Endothelial cell of umbilical vein (primary cell): ENCODE data around the gene GSPT1. TPM values are rescaled to one million over a fixed set of nuclear protein-coding genes. Genes with fewer than 3 reads are reported as not detected.

Source experiments
- BruUV-seq: library from RNA; stranded (reverse); fragments of 400-500 nt; replicated peaks from 2 replicates; lab custom pipeline; 2021; lab: Mats Ljungman, UMichigan
- CTCF ChIA-PET: fragments of 300-600, 350-600 bp; sonication (Branson Sonifier 250); formaldehyde crosslinking; loops from one replicate; lab custom pipeline; 2021; ENCODE audit warnings: antibody characterized with exemption, inconsistent platforms; lab: Charles Lee
- POLR2A ChIA-PET: fragments of 300-600, 350-600 bp; sonication (Branson Sonifier 250); formaldehyde crosslinking; loops from one replicate; lab custom pipeline; 2021; ENCODE audit warnings: antibody characterized with exemption, inconsistent platforms; lab: Charles Lee
- DNase-seq: peaks from one replicate; pipeline ENCODE4 v3.0.0-alpha.2; 2011; ENCODE audit warnings: low read depth, low spot score
- FAIRE-seq: peaks from 2 replicates; lab custom pipeline; 2011; peaks lifted over from hg19 to GRCh38; lab: Jason Lieb, UNC
- H2AFZ ChIP-seq: 2 replicates; pipeline ENCODE4 v1.6.0; 2012; ENCODE audit warnings: low read depth, low read length, control low read depth, inconsistent platforms
- H3K27ac ChIP-seq: 2 replicates; pipeline ENCODE4 v1.5.1; 2011; ENCODE audit warnings: low read depth, mild to moderate bottlenecking, control low read depth, low read length, moderate library complexity; ENCODE audit not compliant: insufficient read depth
- H3K27me3 ChIP-seq, 2 experiments: 2 replicates each; pipeline versions ENCODE4 v1.6.0 to v1.6.1; 2011; ENCODE audit warnings: low read length in 2 of 2, mixed read lengths in 1 of 2; ENCODE audit not compliant: control insufficient read depth in 2 of 2, insufficient read depth in 2 of 2
- H3K36me3 ChIP-seq, 2 experiments: 2 replicates in 1 of 2; 3 replicates in 1 of 2; pipeline ENCODE4 v1.5.1; 2011; ENCODE audit warnings: low read length in 2 of 2, mild to moderate bottlenecking in 1 of 2, moderate library complexity in 1 of 2; ENCODE audit not compliant: control insufficient read depth in 2 of 2, insufficient read depth in 2 of 2; ENCODE audit errors: extremely low read depth in 1 of 2
- H3K4me1 ChIP-seq: 3 replicates; pipeline ENCODE4 v1.5.1; 2011; ENCODE audit warnings: mild to moderate bottlenecking, low read length; ENCODE audit not compliant: control insufficient read depth, insufficient read depth; ENCODE audit errors: extremely low read depth
- H3K4me2 ChIP-seq: 2 replicates; pipeline ENCODE4 v1.6.1; 2011; ENCODE audit warnings: low read length, control low read depth, mixed read lengths; ENCODE audit not compliant: insufficient read depth
- H3K4me3 ChIP-seq, 3 experiments: fragments of 200-600 bp in 1 of 3; sonication (generic), shearing (Covaris generic) in 1 of 3; replicated peaks in 1 of 3; 2 replicates each; pipeline ENCODE4 v1.5.1; 2011 to 2016; ENCODE audit warnings: control low read depth in 3 of 3, low read length in 3 of 3, mild to moderate bottlenecking in 2 of 3, inconsistent platforms in 1 of 3, low read depth in 1 of 3, moderate library complexity in 1 of 3; ENCODE audit not compliant: insufficient read depth in 1 of 3
- H3K79me2 ChIP-seq: 2 replicates; pipeline ENCODE4 v1.6.0; 2012; ENCODE audit warnings: low read length, inconsistent platforms; ENCODE audit not compliant: control insufficient read depth, insufficient read depth
- H3K9ac ChIP-seq: replicated peaks from 2 replicates; pipeline ENCODE3; 2011; ENCODE audit warnings: low read length, control low read depth; ENCODE audit not compliant: insufficient read depth; ENCODE audit errors: extremely low read depth
- H3K9me1 ChIP-seq: replicated peaks from 3 replicates; pipeline ENCODE4 v1.6.0; 2011; ENCODE audit warnings: mild to moderate bottlenecking, low read length; ENCODE audit not compliant: control insufficient read depth, insufficient read depth; ENCODE audit errors: extremely low read depth
- H3K9me3 ChIP-seq: replicated peaks from 2 replicates; pipeline ENCODE4 v1.5.1; 2012; ENCODE audit warnings: low read length, inconsistent platforms; ENCODE audit not compliant: control insufficient read depth, insufficient read depth
- H4K20me1 ChIP-seq: replicated peaks from 2 replicates; pipeline ENCODE3; 2011; ENCODE audit warnings: mild to moderate bottlenecking, low read length; ENCODE audit not compliant: control insufficient read depth, insufficient read depth; ENCODE audit errors: extremely low read depth
- EZH2 ChIP-seq: IDR thresholded peaks from 2 replicates; pipeline ENCODE4 v1.6.1; 2012; ENCODE audit warnings: borderline replicate concordance, low read depth, mild to moderate bottlenecking, moderate library complexity, low read length, inconsistent platforms; ENCODE audit not compliant: severe bottlenecking
- FOS ChIP-seq: IDR thresholded peaks from 2 replicates; pipeline ENCODE4 v1.6.1; 2011; ENCODE audit warnings: mild to moderate bottlenecking, low read length, moderate library complexity, borderline replicate concordance; ENCODE audit not compliant: insufficient read depth
- JUN ChIP-seq: IDR thresholded peaks from 2 replicates; pipeline ENCODE4 v1.6.1; 2011; ENCODE audit warnings: borderline replicate concordance, low read depth; ENCODE audit not compliant: insufficient read length, insufficient read depth
- MYC ChIP-seq: IDR thresholded peaks from one replicate; pipeline ENCODE4 v1.6.1; 2011; ENCODE audit warnings: mild to moderate bottlenecking, low read depth, low read length
- POLR2A ChIP-seq: IDR thresholded peaks from 2 replicates; pipeline ENCODE4 v1.6.1; 2012; ENCODE audit warnings: low read depth, mild to moderate bottlenecking, control low read depth, low read length
- POLR2AphosphoS5 ChIP-seq: IDR thresholded peaks from 2 replicates; pipeline ENCODE4 v1.6.1; 2012; ENCODE audit warnings: low read depth, mild to moderate bottlenecking, control low read depth, low read length, moderate library complexity; ENCODE audit not compliant: insufficient read depth
- dilution Hi-C: fragments of 300-500 bp; cut with MboI; formaldehyde crosslinking; loops from one replicate; pipeline ENCODE4 v1.15.0; 2019; ENCODE audit warnings: low sequenced_read_pairs; ENCODE audit not compliant: extremely low pct_ligation_motif_present
- intact Hi-C: fragments of 100-400 bp; cut with micrococcal nuclease; formaldehyde crosslinking; loops from one replicate; pipeline ENCODE4 v1.10.0; 2022
- polyA plus RNA-seq, 4 experiments: library from polyadenylated mRNA; depleted of rRNA in 3 of 4; stranded (reverse) in 3 of 4; unstranded in 1 of 4; fragments of >200 nt; gene quantifications; 2 replicates each; pipeline versions ENCODE4 v1.2.1 to v1.2.3, GENCODE V29; 2011 to 2012; ENCODE audit warnings: missing spikeins in 1 of 4
- total RNA-seq: library from RNA; stranded (reverse); gene quantifications from 2 replicates; pipeline ENCODE4 v1.2.3, GENCODE V29; 2021
- TF ChIP-seq, protein P1 (sequence below), 2 donors: IDR thresholded peaks; 1 replicate in 1 of 2; 2 replicates in 1 of 2; pipeline ENCODE4 v1.5.1; 2011; ENCODE audit warnings: low read length in 2 of 2, mild to moderate bottlenecking in 2 of 2, moderate library complexity in 2 of 2, control low read depth in 1 of 2, inconsistent platforms in 1 of 2, low read depth in 1 of 2; ENCODE audit not compliant: insufficient read depth in 1 of 2; ENCODE audit errors: extremely low read depth in 1 of 2
- TF ChIP-seq, protein P2 (sequence below): IDR thresholded peaks from 2 replicates; pipeline ENCODE4 v1.6.1; 2011; ENCODE audit not compliant: insufficient read depth, insufficient read length

The GSPT1 gene
- total and polyA plus RNA-seq, 2 donors (not counting 3 experiments of a cell fraction or from before 2014, with no cell fraction given), result 40.3 to 152 TPM

DNA sequence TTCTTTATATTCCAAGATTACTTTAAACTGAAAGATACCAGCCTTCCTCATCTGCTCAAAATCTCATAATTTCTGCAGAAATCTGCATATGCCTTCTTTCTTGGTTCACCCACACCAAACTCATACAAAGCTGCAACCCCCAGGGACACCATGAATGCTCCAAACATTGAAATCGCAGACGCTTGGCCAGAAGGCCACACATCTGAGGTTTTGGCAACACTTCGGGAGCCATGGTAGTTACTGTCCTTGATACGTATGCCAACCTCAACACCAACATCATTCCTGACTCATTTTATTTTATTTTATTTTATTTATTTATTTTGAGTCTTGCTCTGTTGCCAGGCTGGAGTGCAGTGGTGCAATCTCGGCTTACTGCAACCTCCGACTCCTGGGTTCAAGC lies 11.8 kb downstream of the GSPT1 start:
- TF ChIP-seq MYC, result no peak
- no peak for TF ChIP-seq POLR2A
- TF ChIP-seq, protein P1, sequence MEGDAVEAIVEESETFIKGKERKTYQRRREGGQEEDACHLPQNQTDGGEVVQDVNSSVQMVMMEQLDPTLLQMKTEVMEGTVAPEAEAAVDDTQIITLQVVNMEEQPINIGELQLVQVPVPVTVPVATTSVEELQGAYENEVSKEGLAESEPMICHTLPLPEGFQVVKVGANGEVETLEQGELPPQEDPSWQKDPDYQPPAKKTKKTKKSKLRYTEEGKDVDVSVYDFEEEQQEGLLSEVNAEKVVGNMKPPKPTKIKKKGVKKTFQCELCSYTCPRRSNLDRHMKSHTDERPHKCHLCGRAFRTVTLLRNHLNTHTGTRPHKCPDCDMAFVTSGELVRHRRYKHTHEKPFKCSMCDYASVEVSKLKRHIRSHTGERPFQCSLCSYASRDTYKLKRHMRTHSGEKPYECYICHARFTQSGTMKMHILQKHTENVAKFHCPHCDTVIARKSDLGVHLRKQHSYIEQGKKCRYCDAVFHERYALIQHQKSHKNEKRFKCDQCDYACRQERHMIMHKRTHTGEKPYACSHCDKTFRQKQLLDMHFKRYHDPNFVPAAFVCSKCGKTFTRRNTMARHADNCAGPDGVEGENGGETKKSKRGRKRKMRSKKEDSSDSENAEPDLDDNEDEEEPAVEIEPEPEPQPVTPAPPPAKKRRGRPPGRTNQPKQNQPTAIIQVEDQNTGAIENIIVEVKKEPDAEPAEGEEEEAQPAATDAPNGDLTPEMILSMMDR (IDR thresholded peaks at IDR 0.05; ENCODE audit: extremely low read depth in 1 of 2, insufficient read depth in 1 of 2, low read depth in 1 of 2, low read length in 2 of 2), result no peak
- no peak for TF ChIP-seq JUN
- no peak for TF ChIP-seq POLR2AphosphoS5
- TF ChIP-seq FOS, result no peak
- no peak for TF ChIP-seq EZH2
- TF ChIP-seq, protein P2, sequence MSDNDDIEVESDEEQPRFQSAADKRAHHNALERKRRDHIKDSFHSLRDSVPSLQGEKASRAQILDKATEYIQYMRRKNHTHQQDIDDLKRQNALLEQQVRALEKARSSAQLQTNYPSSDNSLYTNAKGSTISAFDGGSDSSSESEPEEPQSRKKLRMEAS, result no peak
- Histone ChIP-seq H3K9me1 (no peaks in the 10 kb centered on the region), H3K9ac (no peak overlapping the region), H3K4me3 (no peak overlapping the region), H3K36me3 (peaks cover 0 to 4% of the 10 kb centered on the region in 2 experiments), H3K27ac (no peak overlapping the region), H4K20me1 (peaks cover 11% of the 10 kb centered on the region), H3K79me2 (peaks cover 96% of the 10 kb centered on the region), H2AFZ (no peak overlapping the region), H3K9me3 (no peaks in the 10 kb centered on the region), H3K27me3 (no peaks in the 10 kb centered on the region), H3K4me2 (no peak overlapping the region), H3K4me1 (no peaks in the 10 kb centered on the region)
- BruUV-seq, result no TSS peak
- dilution Hi-C loops (no loop called here), intact Hi-C loops (no loop called here)
- ChIA-PET CTCF (interaction anchor here (1.2 kb wide), 1 partner anchor 164 kb away, joined by 3 read pairs; no protein-coding TSS in a partner anchor), POLR2A (no interaction called here)
- FAIRE-seq (no peak), DNase-seq (no peak)
